Omental fat pad (tissue), 4 donors: ENCODE results near the gene GREB1. TPM values are rescaled to one million over a fixed set of nuclear protein-coding genes. Genes with fewer than 3 reads are reported as not detected.

Experiments
- ATAC-seq: fragments of 150-250 bp; one replicate; pipeline ENCODE4 v1.9.1; 2016; ENCODE audit warnings: mild to moderate bottlenecking, moderate library complexity; ENCODE audit not compliant: low FRiP score
- DNase-seq: peaks from one replicate; pipeline ENCODE4 v3.0.0-alpha.2; 2019; ENCODE audit warnings: low spot score
- CTCF ChIP-seq, 3 donors: fragments of 450-650 bp; IDR thresholded peaks; one replicate each; pipeline ENCODE4 v1.5.1; 2016 to 2017; ENCODE audit warnings: antibody characterized with exemption in 3 of 3, mild to moderate bottlenecking in 3 of 3, moderate library complexity in 2 of 3
- total RNA-seq, 4 donors: library from RNA; depleted of rRNA; stranded (reverse); fragments of >200 nt; gene quantifications; one replicate each; pipeline ENCODE4 v1.1.0, GENCODE V29; 2016

GREB1 gene
- total RNA-seq, 4 donors from 2014 or later, result 1.9 to 12.4 (median 4.1) TPM

GRCh38 chr2:11568436-11568835 lies 34.6 kb downstream of the GREB1 start:
- TF ChIP-seq CTCF (IDR thresholded peaks at IDR 0.05), result no peak
- no peak for ATAC-seq
- no peak for DNase-seq

- ATAC-seq (no peak), DNase-seq (no peak)
- no peak for TF ChIP-seq CTCF (IDR thresholded peaks at IDR 0.05)
Measured at GRCh38 chr2:11569636-11570035, 35.8 kb downstream of the GREB1 start.

GRCh38 chr2:11571170-11571569 lies 37.3 kb downstream of the GREB1 start:
- no peak for DNase-seq
- no peak for ATAC-seq
- TF ChIP-seq CTCF (IDR thresholded peaks at IDR 0.05), result no peak

- DNase-seq, result no peak
- no peak for ATAC-seq
- no peak for TF ChIP-seq CTCF (IDR thresholded peaks at IDR 0.05)
Measured at GRCh38 chr2:11572996-11573395, 39.2 kb downstream of the GREB1 start.

GRCh38 chr2:11573418-11574175 lies 39.8 kb downstream of the GREB1 start:
- no peak for TF ChIP-seq CTCF (IDR thresholded peaks at IDR 0.05)
- no peak for ATAC-seq
- DNase-seq, result no peak

GRCh38 chr2:11574176-11575046 lies 40.6 kb downstream of the GREB1 start:
- no peak for TF ChIP-seq CTCF (IDR thresholded peaks at IDR 0.05)
- ATAC-seq (no peak), DNase-seq (no peak)
